Smooth muscle cell (in vitro differentiated cells): ENCODE measurements around the gene IL4I1. TPM values are rescaled to one million over a fixed set of nuclear protein-coding genes. Genes with fewer than 3 reads are reported as not detected.

Experiments used
- DNase-seq: peaks from one replicate; lab custom pipeline; 2025; ENCODE audit not compliant: unreplicated experiment; lab: John Stamatoyannopoulos, UW
- H2AFZ ChIP-seq: fragments of 200-600 bp; sonication (generic); 2 replicates; pipeline ENCODE4 v1.6.0; 2016; ENCODE audit warnings: antibody characterized with exemption, low read depth, mild to moderate bottlenecking
- H3F3A ChIP-seq: fragments of 200-600 bp; sonication (generic); 2 replicates; pipeline ENCODE4 v1.6.0; 2017; ENCODE audit warnings: antibody characterized with exemption, low read depth
- H3K27ac ChIP-seq: fragments of 200-600 bp; sonication (generic); 2 replicates; pipeline ENCODE4 v1.5.1; 2016; ENCODE audit warnings: low read depth, mild to moderate bottlenecking
- H3K27me3 ChIP-seq: fragments of 200-600 bp; sonication (generic); 2 replicates; pipeline ENCODE4 v1.6.1; 2016; ENCODE audit warnings: low read depth, mild to moderate bottlenecking
- H3K36me3 ChIP-seq: fragments of 200-600 bp; sonication (generic); 2 replicates; pipeline ENCODE4 v1.5.1; 2016; ENCODE audit warnings: low read depth
- H3K4me1 ChIP-seq: fragments of 200-600 bp; sonication (generic); 2 replicates; pipeline ENCODE4 v1.5.1; 2016; ENCODE audit warnings: low read depth
- H3K4me2 ChIP-seq: fragments of 200-600 bp; sonication (generic); 2 replicates; pipeline ENCODE4 v1.6.0; 2016; ENCODE audit warnings: mild to moderate bottlenecking
- H3K4me3 ChIP-seq: fragments of 200-600 bp; sonication (generic); 2 replicates; pipeline ENCODE4 v1.5.1; 2016; ENCODE audit warnings: mild to moderate bottlenecking
- H3K79me2 ChIP-seq: fragments of 200-600 bp; sonication (generic); 2 replicates; pipeline ENCODE4 v1.6.0; 2016; ENCODE audit warnings: low read depth, mild to moderate bottlenecking
- H3K9ac ChIP-seq: fragments of 200-600 bp; sonication (generic); 2 replicates; pipeline ENCODE4 v1.6.0; 2016; ENCODE audit warnings: low read depth
- H3K9me3 ChIP-seq: fragments of 200-600 bp; sonication (generic); replicated peaks from 2 replicates; pipeline ENCODE4 v1.5.1; 2016; ENCODE audit warnings: low read depth
- H4K20me1 ChIP-seq: fragments of 200-600 bp; sonication (generic); 2 replicates; pipeline ENCODE4 v1.6.0; 2016; ENCODE audit warnings: low read depth
- CTCF ChIP-seq: fragments of 200-600 bp; sonication (generic); IDR thresholded peaks from 2 replicates; pipeline ENCODE4 v1.5.1; 2017; ENCODE audit warnings: borderline replicate concordance, mild to moderate bottlenecking, antibody characterized with exemption; ENCODE audit not compliant: insufficient read depth, poor library complexity, severe bottlenecking
- WGBS: methylation state at CpG from one replicate; pipeline ENCODE4 v1.1.7; 2016; ENCODE audit warnings: low lambda C conversion rate; 5-methylcytosine and 5-hydroxymethylcytosine counted together
- polyA plus RNA-seq: library from polyadenylated mRNA; unstranded; fragments of >200 nt; fragmentation: Nextera tagmentation; extraction: Ambion mirVana; gene quantifications from 2 replicates; pipeline ENCODE4 v1.2.1, GENCODE V29; 2016
- total RNA-seq: library from RNA; depleted of rRNA; stranded (reverse); fragments of >200 nt; gene quantifications from 2 replicates; pipeline ENCODE4 v1.2.3, GENCODE V29; 2014

IL4I1 gene
- total and polyA plus RNA-seq, 2 experiments from 2014 or later: 1.3 TPM; not detected in 1

- H3K9me3 ChIP-seq: no peaks in the 10 kb centered on the region
- peak within 1 kb of the TSS; percentile 90 for H3K4me2 ChIP-seq
- peak within 1 kb of the TSS; percentile 98 for H3K9ac ChIP-seq
- WGBS: 2% methylated on average over 42 of the region's 98 CpGs
- H3K27ac ChIP-seq: peak within 1 kb of the TSS; percentile 98
- no peak for TF ChIP-seq CTCF
- H3K4me1 ChIP-seq: peaks cover 13% of the 10 kb centered on the region
- peak; percentile 88 for DNase-seq
- H4K20me1 ChIP-seq: peaks cover 46% of the 10 kb centered on the region
- H3K4me3 ChIP-seq: peak within 1 kb of the TSS; percentile 86
- H3K27me3 ChIP-seq: no peaks in the 10 kb centered on the region
- H3K36me3 ChIP-seq: no peaks in the 10 kb centered on the region
- peak within 1 kb of the TSS; percentile 68 for H2AFZ ChIP-seq
- peaks cover 54% of the 10 kb centered on the region for H3K79me2 ChIP-seq
- peaks cover 19% of the 10 kb centered on the region for H3F3A ChIP-seq
Measured at GRCh38 chr19:49850487-49851342, 46.0 kb downstream of the IL4I1 start, which contains the start of gene PTOV1. Gene PTOV1 (plus strand): TSS chr19:49851159.

- no peaks in the 10 kb centered on the region for H3K36me3 ChIP-seq
- DNase-seq: no peak
- H3K4me3 ChIP-seq: peak overlapping the region; percentile 86
- H3F3A ChIP-seq: peaks cover 13% of the 10 kb centered on the region
- H2AFZ ChIP-seq: no peak overlapping the region
- no peaks in the 10 kb centered on the region for H3K27me3 ChIP-seq
- H4K20me1 ChIP-seq: peaks cover 40% of the 10 kb centered on the region
- peaks cover 51% of the 10 kb centered on the region for H3K79me2 ChIP-seq
- no peak for TF ChIP-seq CTCF
- no peak overlapping the region for H3K9ac ChIP-seq
- peak overlapping the region; percentile 98 for H3K27ac ChIP-seq
- H3K4me1 ChIP-seq: peaks cover 13% of the 10 kb centered on the region
- 63% methylated on average over 12 of the region's 12 CpGs for WGBS
- no peaks in the 10 kb centered on the region for H3K9me3 ChIP-seq
- H3K4me2 ChIP-seq: peak overlapping the region; percentile 90
Measured at GRCh38 chr19:49850221-49850486, 46.5 kb downstream of the IL4I1 start.

- Histone ChIP-seq H3F3A (peaks cover 12% of the 10 kb centered on the region), H3K27me3 (no peaks in the 10 kb centered on the region), H3K4me3 (peak overlapping the region; percentile 86), H3K4me2 (peak overlapping the region; percentile 90), H4K20me1 (peaks cover 35% of the 10 kb centered on the region), H2AFZ (no peak overlapping the region), H3K27ac (peak overlapping the region; percentile 98), H3K9ac (no peak overlapping the region), H3K36me3 (no peaks in the 10 kb centered on the region), H3K9me3 (no peaks in the 10 kb centered on the region), H3K79me2 (peaks cover 48% of the 10 kb centered on the region), H3K4me1 (peaks cover 13% of the 10 kb centered on the region)
- TF ChIP-seq CTCF: no peak
- WGBS: 93% methylated on average over 15 of the region's 15 CpGs
- no peak for DNase-seq
Measured at GRCh38 chr19:49849433-49850220, 47.1 kb downstream of the IL4I1 start.
